ENCODE results near the gene PABPN1.

The PABPN1 gene

DNA sequence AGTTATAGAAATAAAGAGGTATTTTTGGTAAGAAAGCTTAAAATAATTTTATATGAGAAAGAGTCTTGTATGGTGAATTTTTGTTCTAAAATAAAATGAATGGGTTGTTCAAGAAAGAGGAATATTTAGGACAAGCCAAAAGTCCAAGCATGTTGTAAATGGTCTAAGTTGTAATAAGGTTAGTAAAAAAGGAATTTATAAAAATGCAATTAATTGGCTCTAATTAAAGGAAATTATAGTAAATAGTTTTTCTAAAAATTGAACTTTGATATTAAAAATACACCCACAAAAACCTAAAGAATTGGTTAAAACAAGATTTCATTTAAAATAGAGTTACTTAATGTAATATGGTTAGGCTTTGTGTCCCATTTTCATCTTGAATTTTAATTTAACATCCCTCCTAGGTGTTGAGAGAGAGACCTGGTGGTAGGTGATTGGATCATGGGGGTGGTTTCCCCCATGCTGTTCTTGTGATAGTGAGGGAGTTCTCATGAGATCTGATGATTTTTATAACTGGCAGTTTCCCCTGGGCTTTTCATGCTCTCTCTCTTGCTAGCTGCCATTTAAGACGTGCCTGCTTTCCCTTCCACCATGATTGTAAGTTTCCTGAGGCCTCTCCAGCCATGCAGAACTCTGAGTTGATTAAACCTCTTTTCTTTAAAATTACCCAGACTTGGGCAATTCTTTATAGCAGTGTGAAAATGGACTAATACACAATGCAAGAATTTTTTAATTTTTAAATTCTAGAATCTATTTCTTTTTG, 18.4 kb downstream of the PABPN1 start:
- DNase-seq (ENCODE audit: low read depth), result no peak
- no peak overlapping the region for H3K4me3 ChIP-seq (ENCODE audit: low read depth, low read length)
- TF ChIP-seq MYC (IDR thresholded peaks at IDR 0.05; ENCODE audit: low read depth, low read length), result no peak
- TF ChIP-seq, protein P1, sequence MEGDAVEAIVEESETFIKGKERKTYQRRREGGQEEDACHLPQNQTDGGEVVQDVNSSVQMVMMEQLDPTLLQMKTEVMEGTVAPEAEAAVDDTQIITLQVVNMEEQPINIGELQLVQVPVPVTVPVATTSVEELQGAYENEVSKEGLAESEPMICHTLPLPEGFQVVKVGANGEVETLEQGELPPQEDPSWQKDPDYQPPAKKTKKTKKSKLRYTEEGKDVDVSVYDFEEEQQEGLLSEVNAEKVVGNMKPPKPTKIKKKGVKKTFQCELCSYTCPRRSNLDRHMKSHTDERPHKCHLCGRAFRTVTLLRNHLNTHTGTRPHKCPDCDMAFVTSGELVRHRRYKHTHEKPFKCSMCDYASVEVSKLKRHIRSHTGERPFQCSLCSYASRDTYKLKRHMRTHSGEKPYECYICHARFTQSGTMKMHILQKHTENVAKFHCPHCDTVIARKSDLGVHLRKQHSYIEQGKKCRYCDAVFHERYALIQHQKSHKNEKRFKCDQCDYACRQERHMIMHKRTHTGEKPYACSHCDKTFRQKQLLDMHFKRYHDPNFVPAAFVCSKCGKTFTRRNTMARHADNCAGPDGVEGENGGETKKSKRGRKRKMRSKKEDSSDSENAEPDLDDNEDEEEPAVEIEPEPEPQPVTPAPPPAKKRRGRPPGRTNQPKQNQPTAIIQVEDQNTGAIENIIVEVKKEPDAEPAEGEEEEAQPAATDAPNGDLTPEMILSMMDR (IDR thresholded peaks at IDR 0.05; ENCODE audit: low read depth, low read length), result no peak
- TF ChIP-seq, protein P2, sequence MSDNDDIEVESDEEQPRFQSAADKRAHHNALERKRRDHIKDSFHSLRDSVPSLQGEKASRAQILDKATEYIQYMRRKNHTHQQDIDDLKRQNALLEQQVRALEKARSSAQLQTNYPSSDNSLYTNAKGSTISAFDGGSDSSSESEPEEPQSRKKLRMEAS (IDR thresholded peaks at IDR 0.05; ENCODE audit: low read depth, low read length), result no peak
- TF ChIP-seq POLR2A (IDR thresholded peaks at IDR 0.05; ENCODE audit: extremely low read depth, insufficient read length), result no peak

DNA sequence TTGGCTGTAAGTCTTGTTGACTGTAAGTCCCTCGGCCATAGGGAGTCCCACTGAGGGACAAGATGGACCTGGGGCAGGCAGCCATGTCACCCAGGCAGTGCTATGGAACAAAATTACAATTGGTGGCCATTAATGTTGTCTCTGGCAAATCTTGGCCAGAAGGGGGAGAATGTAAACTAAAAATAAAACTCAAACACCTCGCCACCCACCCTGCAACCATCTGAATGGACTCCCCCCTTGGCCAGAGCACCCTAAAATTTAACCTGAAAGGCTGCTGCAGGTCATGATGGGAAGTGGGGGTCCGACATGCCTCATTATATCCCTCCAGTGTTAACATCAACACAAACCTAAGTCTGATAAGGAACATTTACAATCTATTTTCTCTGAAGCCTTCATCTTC, 23.2 kb downstream of the PABPN1 start:
- TF ChIP-seq, protein P1 (IDR thresholded peaks at IDR 0.05; ENCODE audit: low read depth, low read length), result no peak
- no peak for TF ChIP-seq MYC (IDR thresholded peaks at IDR 0.05; ENCODE audit: low read depth, low read length)
- TF ChIP-seq POLR2A (IDR thresholded peaks at IDR 0.05; ENCODE audit: extremely low read depth, insufficient read length), result no peak
- TF ChIP-seq, protein P2 (IDR thresholded peaks at IDR 0.05; ENCODE audit: low read depth, low read length), result no peak
- no peak overlapping the region for H3K4me3 ChIP-seq (ENCODE audit: low read depth, low read length)
- no peak for DNase-seq (ENCODE audit: low read depth)

DNA sequence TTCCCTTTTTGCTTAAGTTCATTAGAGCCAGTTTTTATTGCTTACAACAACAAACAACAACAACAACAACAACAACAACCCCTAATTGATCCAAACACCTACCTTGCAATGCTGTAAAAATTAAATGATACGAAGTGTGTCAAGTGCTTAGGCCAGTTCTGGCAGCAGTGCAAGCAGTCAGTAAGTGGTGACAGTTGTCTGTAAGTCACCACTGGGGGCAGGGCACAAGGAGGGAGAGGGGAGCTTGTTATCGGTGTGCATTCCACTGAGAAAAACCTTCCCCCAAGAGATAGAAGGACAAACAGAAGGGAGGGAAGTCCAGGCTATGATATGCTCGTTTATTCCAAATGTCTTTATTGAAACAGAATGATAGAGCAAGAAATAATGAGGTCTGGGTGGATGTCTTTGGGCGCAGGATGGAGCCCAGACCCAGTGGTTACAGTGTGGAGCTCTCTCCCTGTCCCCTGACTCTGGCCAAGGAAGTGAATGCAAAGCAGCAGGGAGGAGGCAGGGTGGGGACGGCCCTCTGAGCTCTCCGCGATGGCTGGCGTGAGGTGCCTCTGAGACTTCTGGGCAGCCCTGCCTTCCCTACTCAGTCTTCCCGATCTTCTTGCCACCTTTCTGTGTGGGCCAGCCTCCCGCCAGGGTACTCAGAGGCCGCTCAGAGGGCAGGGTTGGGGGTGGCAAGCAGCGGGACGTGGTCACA, 24.9 kb downstream of the PABPN1 start:
- H3K4me3 ChIP-seq (ENCODE audit: low read depth, low read length), result no peak overlapping the region
- TF ChIP-seq POLR2A (IDR thresholded peaks at IDR 0.05; ENCODE audit: extremely low read depth, insufficient read length) (no peak), MYC (IDR thresholded peaks at IDR 0.05; ENCODE audit: low read depth, low read length) (no peak)
- TF ChIP-seq, protein P2 (IDR thresholded peaks at IDR 0.05; ENCODE audit: low read depth, low read length), result no peak
- TF ChIP-seq, protein P1 (IDR thresholded peaks at IDR 0.05; ENCODE audit: low read depth, low read length), result no peak
- no peak for DNase-seq (ENCODE audit: low read depth)

DNA sequence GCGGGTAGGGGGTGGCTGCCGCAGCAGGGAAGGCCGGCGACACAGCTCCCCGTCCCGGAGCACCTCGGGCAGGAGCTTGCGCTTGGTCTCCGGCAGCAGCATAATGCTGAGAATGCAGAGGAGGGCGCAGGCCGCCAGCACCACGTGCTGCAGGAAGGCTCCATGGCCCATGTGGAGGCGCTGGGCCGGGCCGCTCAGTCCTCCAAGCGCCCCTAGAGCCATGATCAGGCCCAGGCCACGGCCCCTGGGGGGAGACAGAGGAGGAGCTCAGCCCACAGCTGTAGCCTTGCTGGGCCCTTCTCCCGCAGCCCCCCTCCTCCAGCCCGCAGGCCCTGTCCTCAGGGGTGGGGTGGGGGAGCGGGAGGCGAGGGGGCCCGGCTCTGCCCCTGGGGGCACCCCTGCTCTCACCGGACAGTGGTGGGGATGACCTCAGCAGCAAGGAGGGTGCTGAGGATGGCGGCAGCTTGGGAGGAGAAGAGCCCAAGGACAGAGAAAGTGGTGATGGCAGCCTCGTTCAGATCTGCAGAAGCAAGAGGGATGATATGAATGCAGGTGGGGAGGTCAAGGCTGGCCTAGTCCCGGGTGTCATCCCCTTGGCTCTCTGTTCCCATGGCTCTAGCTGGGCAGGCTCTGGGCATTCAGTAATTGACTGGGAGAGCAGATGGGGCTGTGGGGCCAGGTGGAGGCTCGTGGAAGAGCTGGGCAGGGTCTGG, 25.6 kb downstream of the PABPN1 start:
- TF ChIP-seq, protein P2 (IDR thresholded peaks at IDR 0.05; ENCODE audit: low read depth, low read length), result no peak
- TF ChIP-seq MYC (IDR thresholded peaks at IDR 0.05; ENCODE audit: low read depth, low read length) (no peak), POLR2A (IDR thresholded peaks at IDR 0.05; ENCODE audit: extremely low read depth, insufficient read length) (no peak)
- TF ChIP-seq, protein P1 (IDR thresholded peaks at IDR 0.05; ENCODE audit: low read depth, low read length), result no peak
- no peak for DNase-seq (ENCODE audit: low read depth)
- no peak overlapping the region for H3K4me3 ChIP-seq (ENCODE audit: low read depth, low read length)

DNA sequence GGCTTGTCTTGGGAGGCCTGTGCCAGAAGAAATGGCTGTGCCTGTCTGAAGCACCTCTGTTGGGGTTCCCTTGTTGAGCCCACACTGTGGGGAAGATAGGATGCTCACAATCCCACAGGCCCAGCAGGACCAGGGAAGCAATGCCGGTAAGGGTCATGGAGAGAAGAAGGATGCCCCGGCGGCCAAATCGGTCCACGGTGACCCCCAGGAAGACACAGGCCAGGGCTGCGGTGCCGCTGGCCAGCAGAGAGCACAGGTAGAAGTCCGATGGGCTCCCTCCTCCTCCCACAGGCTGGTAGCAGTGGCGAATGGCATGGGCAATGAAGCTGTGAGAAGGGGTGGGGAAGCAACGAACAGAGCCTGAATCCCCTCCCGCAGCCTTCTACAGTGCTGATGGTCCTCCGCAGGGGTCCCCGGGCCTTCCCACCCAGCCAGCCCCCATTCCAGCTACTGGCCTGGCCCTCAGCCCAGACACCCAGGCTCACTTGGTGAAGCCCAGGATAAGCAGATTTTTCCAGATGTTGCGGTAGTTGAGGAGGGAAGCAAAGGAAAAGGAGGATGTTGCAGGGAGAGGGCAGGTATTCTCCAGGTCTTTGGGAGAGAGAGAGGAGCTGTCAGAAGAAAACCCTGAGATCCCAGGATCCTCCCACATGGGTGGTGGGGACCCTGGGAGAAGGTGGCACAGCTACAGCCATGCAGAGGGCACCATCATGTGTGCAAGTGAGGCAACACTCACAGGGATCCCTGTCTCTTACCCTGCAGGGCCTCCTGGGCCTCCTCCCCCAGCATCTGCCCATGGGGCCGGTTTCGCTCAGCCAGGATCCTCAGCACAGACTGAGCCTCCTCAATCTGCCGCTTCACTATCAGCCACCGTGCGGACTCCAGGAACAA, 26.4 kb downstream of the PABPN1 start:
- TF ChIP-seq POLR2A (IDR thresholded peaks at IDR 0.05; ENCODE audit: extremely low read depth, insufficient read length) (no peak), MYC (IDR thresholded peaks at IDR 0.05; ENCODE audit: low read depth, low read length) (no peak)
- TF ChIP-seq, protein P1 (IDR thresholded peaks at IDR 0.05; ENCODE audit: low read depth, low read length), result no peak
- TF ChIP-seq, protein P2 (IDR thresholded peaks at IDR 0.05; ENCODE audit: low read depth, low read length), result no peak
- H3K4me3 ChIP-seq (ENCODE audit: low read depth, low read length), result no peak overlapping the region
- DNase-seq (ENCODE audit: low read depth), result no peak
